Measurements from ENCODE around the gene NAALADL2.

DNA sequence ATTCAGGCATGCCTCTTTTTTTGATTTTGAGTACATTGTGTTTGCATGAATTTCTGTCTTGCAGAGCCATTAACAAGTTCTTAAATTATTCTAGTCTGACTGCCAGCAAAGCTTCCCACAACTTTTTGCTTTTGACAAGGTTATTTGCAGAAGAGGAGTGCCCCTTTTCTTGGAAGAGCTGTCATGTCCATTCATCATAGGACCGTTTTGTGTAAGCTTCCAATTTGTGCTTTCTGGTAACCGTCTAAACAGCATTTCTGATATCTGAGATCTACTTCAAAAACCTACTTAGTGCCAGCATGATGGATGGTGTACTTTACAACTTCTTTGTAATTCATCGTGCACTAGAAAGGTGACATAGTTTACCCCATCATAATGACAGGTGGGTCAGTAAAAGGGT, 379.7 kb downstream of the NAALADL2 start:
- no peak for TF ChIP-seq POLR2A (IDR thresholded peaks at IDR 0.05)
- TF ChIP-seq, protein P1, sequence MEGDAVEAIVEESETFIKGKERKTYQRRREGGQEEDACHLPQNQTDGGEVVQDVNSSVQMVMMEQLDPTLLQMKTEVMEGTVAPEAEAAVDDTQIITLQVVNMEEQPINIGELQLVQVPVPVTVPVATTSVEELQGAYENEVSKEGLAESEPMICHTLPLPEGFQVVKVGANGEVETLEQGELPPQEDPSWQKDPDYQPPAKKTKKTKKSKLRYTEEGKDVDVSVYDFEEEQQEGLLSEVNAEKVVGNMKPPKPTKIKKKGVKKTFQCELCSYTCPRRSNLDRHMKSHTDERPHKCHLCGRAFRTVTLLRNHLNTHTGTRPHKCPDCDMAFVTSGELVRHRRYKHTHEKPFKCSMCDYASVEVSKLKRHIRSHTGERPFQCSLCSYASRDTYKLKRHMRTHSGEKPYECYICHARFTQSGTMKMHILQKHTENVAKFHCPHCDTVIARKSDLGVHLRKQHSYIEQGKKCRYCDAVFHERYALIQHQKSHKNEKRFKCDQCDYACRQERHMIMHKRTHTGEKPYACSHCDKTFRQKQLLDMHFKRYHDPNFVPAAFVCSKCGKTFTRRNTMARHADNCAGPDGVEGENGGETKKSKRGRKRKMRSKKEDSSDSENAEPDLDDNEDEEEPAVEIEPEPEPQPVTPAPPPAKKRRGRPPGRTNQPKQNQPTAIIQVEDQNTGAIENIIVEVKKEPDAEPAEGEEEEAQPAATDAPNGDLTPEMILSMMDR (IDR thresholded peaks at IDR 0.05) = no peak
- TF ChIP-seq POLR2AphosphoS5 (IDR thresholded peaks at IDR 0.05; ENCODE audit: insufficient read depth in 1 of 2, low read depth in 1 of 2) = no peak

All from vagina (tissue), 2 donors.